Measurements from ENCODE around the gene SCGN. TPM values are rescaled to one million over a fixed set of nuclear protein-coding genes. Genes with fewer than 3 reads are reported as not detected.

The SCGN gene
- total RNA-seq, result not detected
- 1 to 10 TPM in 1 of 8 donors, under 1 TPM in 3, not detected in 4; 0.10 to 1.2 (median 0.22) TPM for polyA plus RNA-seq (ENCODE audit: insufficient read depth in 1 of 8, insufficient read length in 8 of 8, low replicate concordance in 1 of 8)
- long read RNA-seq, donor 1, result 0 reads
- long read RNA-seq, donor 2, result 0 reads
- long read RNA-seq, donor 3, result 0 reads
- long read RNA-seq, donor 4, result 0 reads
- long read RNA-seq, donor 5, result 0 reads
- long read RNA-seq, donor 6, result 0 reads
- long read RNA-seq, donor 7, result 0 reads
- long read RNA-seq, donor 8, result 0 reads
- long read RNA-seq, donor 9, result 0 reads
- long read RNA-seq, donor 10, result 0 reads
- long read RNA-seq, donor 11, result 0 reads

GRCh38 chr6:25652007-25652515, at the start of gene SCGN:
TSS of gene SCGN (plus strand) at chr6:25652215. CDS start at chr6:25652404, 189 bp downstream.
- WGBS (ENCODE audit: insufficient coverage), result 1% methylated on average over 29 of the region's 35 CpGs
- Histone ChIP-seq H3K4me1 (ENCODE audit: control insufficient read depth, insufficient read depth, low read length) (peaks cover 3% of the 10 kb centered on the region), H3K4me3 (ENCODE audit: low read length) (no peak within 1 kb of the TSS), H3K36me3 (ENCODE audit: control insufficient read depth, insufficient read depth, low read length) (no peaks in the 10 kb centered on the region), H3K9me3 (replicated peaks; ENCODE audit: control insufficient read depth, low read depth, low read length) (no peaks in the 10 kb centered on the region), H3K27me3 (ENCODE audit: control insufficient read depth, insufficient read depth, low read length) (peaks cover 3% of the 10 kb centered on the region), H3K27ac (ENCODE audit: low read length) (no peak within 1 kb of the TSS)
- DNase-seq, result peak; percentile 82

- H3K27ac ChIP-seq (ENCODE audit: low read length), result no peak overlapping the region
- H3K9me3 ChIP-seq (replicated peaks; ENCODE audit: control insufficient read depth, low read depth, low read length), result no peaks in the 10 kb centered on the region
- no peak overlapping the region for H3K4me3 ChIP-seq (ENCODE audit: low read length)
- H3K4me1 ChIP-seq (ENCODE audit: control insufficient read depth, insufficient read depth, low read length), result no peaks in the 10 kb centered on the region
- no peak for DNase-seq
- peaks cover 2% of the 10 kb centered on the region for H3K27me3 ChIP-seq (ENCODE audit: control insufficient read depth, insufficient read depth, low read length)
- no peaks in the 10 kb centered on the region for H3K36me3 ChIP-seq (ENCODE audit: control insufficient read depth, insufficient read depth, low read length)
- no CpG with 5 or more reads among the region's 1 CpG for WGBS (ENCODE audit: insufficient coverage)
These were observed 49.4 kb upstream of the SCGN start for GRCh38 chr6:25602674-25602982.

GRCh38 chr6:25603251-25603650, 48.8 kb upstream of the SCGN start:
- no peaks in the 10 kb centered on the region for H3K36me3 ChIP-seq (ENCODE audit: control insufficient read depth, insufficient read depth, low read length)
- H3K27me3 ChIP-seq (ENCODE audit: control insufficient read depth, insufficient read depth, low read length), result peaks cover 2% of the 10 kb centered on the region
- H3K27ac ChIP-seq (ENCODE audit: low read length), result no peak overlapping the region
- H3K4me1 ChIP-seq (ENCODE audit: control insufficient read depth, insufficient read depth, low read length), result no peaks in the 10 kb centered on the region
- no peaks in the 10 kb centered on the region for H3K9me3 ChIP-seq (replicated peaks; ENCODE audit: control insufficient read depth, low read depth, low read length)
- WGBS (ENCODE audit: insufficient coverage), result no CpG with 5 or more reads among the region's 1 CpG
- no peak overlapping the region for H3K4me3 ChIP-seq (ENCODE audit: low read length)
- DNase-seq, result no peak

GRCh38 chr6:25606151-25606550, 45.9 kb upstream of the SCGN start:
- H3K36me3 ChIP-seq (ENCODE audit: control insufficient read depth, insufficient read depth, low read length), result no peaks in the 10 kb centered on the region
- WGBS (ENCODE audit: insufficient coverage), result 98% methylated on average over 7 of the region's 11 CpGs
- H3K9me3 ChIP-seq (replicated peaks; ENCODE audit: control insufficient read depth, low read depth, low read length), result no peaks in the 10 kb centered on the region
- no peaks in the 10 kb centered on the region for H3K4me1 ChIP-seq (ENCODE audit: control insufficient read depth, insufficient read depth, low read length)
- no peak for DNase-seq
- no peak overlapping the region for H3K27ac ChIP-seq (ENCODE audit: low read length)
- no peak overlapping the region for H3K4me3 ChIP-seq (ENCODE audit: low read length)
- no peaks in the 10 kb centered on the region for H3K27me3 ChIP-seq (ENCODE audit: control insufficient read depth, insufficient read depth, low read length)

- Histone ChIP-seq H3K27me3 (ENCODE audit: control insufficient read depth, insufficient read depth, low read length) (no peaks in the 10 kb centered on the region), H3K4me1 (ENCODE audit: control insufficient read depth, insufficient read depth, low read length) (no peaks in the 10 kb centered on the region), H3K36me3 (ENCODE audit: control insufficient read depth, insufficient read depth, low read length) (no peaks in the 10 kb centered on the region), H3K9me3 (replicated peaks; ENCODE audit: control insufficient read depth, low read depth, low read length) (no peaks in the 10 kb centered on the region), H3K4me3 (ENCODE audit: low read length) (no peak overlapping the region), H3K27ac (ENCODE audit: low read length) (no peak overlapping the region)
- no peak for DNase-seq
- no CpG with 5 or more reads among the region's 5 CpGs for WGBS (ENCODE audit: insufficient coverage)
These were observed 43.3 kb upstream of the SCGN start for GRCh38 chr6:25608558-25609174.

- Histone ChIP-seq H3K4me1 (ENCODE audit: control insufficient read depth, insufficient read depth, low read length) (no peaks in the 10 kb centered on the region), H3K9me3 (replicated peaks; ENCODE audit: control insufficient read depth, low read depth, low read length) (no peaks in the 10 kb centered on the region), H3K36me3 (ENCODE audit: control insufficient read depth, insufficient read depth, low read length) (no peaks in the 10 kb centered on the region), H3K27ac (ENCODE audit: low read length) (no peak overlapping the region), H3K4me3 (ENCODE audit: low read length) (no peak overlapping the region), H3K27me3 (ENCODE audit: control insufficient read depth, insufficient read depth, low read length) (no peaks in the 10 kb centered on the region)
- WGBS (ENCODE audit: insufficient coverage), result no CpG with 5 or more reads among the region's 3 CpGs
- DNase-seq, result no peak
These were observed 39.3 kb upstream of the SCGN start for GRCh38 chr6:25612666-25613065.

GRCh38 chr6:25613415-25613814, 38.6 kb upstream of the SCGN start:
- Histone ChIP-seq H3K27ac (ENCODE audit: low read length) (no peak overlapping the region), H3K27me3 (ENCODE audit: control insufficient read depth, insufficient read depth, low read length) (no peaks in the 10 kb centered on the region), H3K4me3 (ENCODE audit: low read length) (no peak overlapping the region), H3K4me1 (ENCODE audit: control insufficient read depth, insufficient read depth, low read length) (no peaks in the 10 kb centered on the region), H3K9me3 (replicated peaks; ENCODE audit: control insufficient read depth, low read depth, low read length) (no peaks in the 10 kb centered on the region), H3K36me3 (ENCODE audit: control insufficient read depth, insufficient read depth, low read length) (no peaks in the 10 kb centered on the region)
- DNase-seq, result no peak
- WGBS (ENCODE audit: insufficient coverage), result no CpG with 5 or more reads among the region's 1 CpG

GRCh38 chr6:25614052-25614451, 38.0 kb upstream of the SCGN start:
- no peak for DNase-seq
- Histone ChIP-seq H3K27ac (ENCODE audit: low read length) (no peak overlapping the region), H3K4me3 (ENCODE audit: low read length) (no peak overlapping the region), H3K9me3 (replicated peaks; ENCODE audit: control insufficient read depth, low read depth, low read length) (no peaks in the 10 kb centered on the region), H3K4me1 (ENCODE audit: control insufficient read depth, insufficient read depth, low read length) (no peaks in the 10 kb centered on the region), H3K36me3 (ENCODE audit: control insufficient read depth, insufficient read depth, low read length) (no peaks in the 10 kb centered on the region), H3K27me3 (ENCODE audit: control insufficient read depth, insufficient read depth, low read length) (no peaks in the 10 kb centered on the region)
- WGBS (ENCODE audit: insufficient coverage), result no CpG with 5 or more reads among the region's 4 CpGs

GRCh38 chr6:25615471-25615870, 36.5 kb upstream of the SCGN start:
- DNase-seq, result peak; percentile 39
- no peaks in the 10 kb centered on the region for H3K36me3 ChIP-seq (ENCODE audit: control insufficient read depth, insufficient read depth, low read length)
- H3K4me1 ChIP-seq (ENCODE audit: control insufficient read depth, insufficient read depth, low read length), result no peaks in the 10 kb centered on the region
- WGBS (ENCODE audit: insufficient coverage), result no CpG with 5 or more reads among the region's 1 CpG
- no peak overlapping the region for H3K27ac ChIP-seq (ENCODE audit: low read length)
- no peaks in the 10 kb centered on the region for H3K9me3 ChIP-seq (replicated peaks; ENCODE audit: control insufficient read depth, low read depth, low read length)
- H3K27me3 ChIP-seq (ENCODE audit: control insufficient read depth, insufficient read depth, low read length), result no peaks in the 10 kb centered on the region
- no peak overlapping the region for H3K4me3 ChIP-seq (ENCODE audit: low read length)

- no peak for DNase-seq
- Histone ChIP-seq H3K27ac (ENCODE audit: low read length) (no peak overlapping the region), H3K27me3 (ENCODE audit: control insufficient read depth, insufficient read depth, low read length) (no peaks in the 10 kb centered on the region), H3K4me3 (ENCODE audit: low read length) (no peak overlapping the region), H3K36me3 (ENCODE audit: control insufficient read depth, insufficient read depth, low read length) (no peaks in the 10 kb centered on the region), H3K4me1 (ENCODE audit: control insufficient read depth, insufficient read depth, low read length) (no peaks in the 10 kb centered on the region), H3K9me3 (replicated peaks; ENCODE audit: control insufficient read depth, low read depth, low read length) (no peaks in the 10 kb centered on the region)
- WGBS (ENCODE audit: insufficient coverage), result no CpG with 5 or more reads among the region's 2 CpGs
These were observed 34.0 kb upstream of the SCGN start for GRCh38 chr6:25617997-25618396.
